Activated CD8-positive, alpha-beta memory T cell treated with anti-CD3 and anti-CD28 coated beads for 1 hour (primary cell): Measurements from ENCODE around the gene WNT6.

Source experiments
- DNase-seq, 2 donors: peaks; one replicate each; pipeline ENCODE4 v3.0.0-alpha.2; 2020; ENCODE audit warnings: low read depth in 1 of 2; ENCODE audit errors: extremely low read depth in 1 of 2

Gene WNT6

DNA sequence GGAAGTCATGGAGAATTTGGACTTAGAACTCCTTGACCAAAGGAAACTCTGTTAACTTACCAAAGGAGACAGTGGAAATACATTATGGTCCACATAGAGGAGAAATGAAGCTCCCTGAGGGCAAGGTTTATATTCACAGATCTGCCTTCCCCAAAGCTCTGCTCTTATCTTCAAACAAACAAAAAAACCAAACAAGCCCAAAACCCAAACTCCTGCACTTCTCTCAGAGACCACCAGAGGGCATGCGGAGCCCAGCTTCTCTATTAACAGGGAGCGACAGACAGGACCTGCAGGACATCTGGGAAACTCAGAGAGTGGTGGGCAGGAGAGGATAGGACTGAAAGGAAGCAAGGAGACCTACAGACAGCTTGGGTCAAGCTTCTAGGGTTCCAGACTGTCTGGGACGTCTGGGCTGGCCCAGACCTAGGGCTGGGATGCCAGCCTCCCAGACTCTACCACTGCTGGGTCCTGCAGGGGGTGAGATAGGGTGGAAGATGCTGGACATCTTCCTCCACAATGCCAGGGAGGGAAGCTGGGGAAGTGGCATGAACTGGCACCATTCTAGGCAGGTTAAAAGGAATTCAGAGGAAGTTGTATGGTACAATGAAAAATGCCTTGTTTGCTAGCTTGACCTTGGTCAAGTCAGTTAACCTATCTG, 17.1 kb downstream of the WNT6 start:
- DNase-seq, result peak; percentile 46 to 55

DNA sequence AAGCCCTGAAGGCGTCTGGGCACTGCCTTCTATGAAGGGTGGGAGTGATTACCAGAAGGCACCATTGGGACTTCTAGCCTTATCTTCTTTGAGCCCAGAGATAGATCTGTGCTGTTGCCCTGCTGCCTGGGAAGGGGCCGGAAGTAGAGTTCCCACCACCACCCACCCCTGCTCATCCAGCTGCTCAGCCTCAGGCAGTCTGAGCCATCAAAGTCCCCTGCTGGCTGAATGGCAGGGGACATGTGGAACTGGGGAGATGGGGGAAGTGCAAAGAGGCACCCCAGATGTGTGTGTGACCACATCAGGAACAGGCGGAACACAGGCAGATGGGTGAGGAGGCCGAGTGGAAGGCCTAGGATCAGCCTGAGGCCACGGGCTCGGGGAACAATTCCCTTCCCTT, 17.7 kb downstream of the WNT6 start:
- no peak for DNase-seq

DNA sequence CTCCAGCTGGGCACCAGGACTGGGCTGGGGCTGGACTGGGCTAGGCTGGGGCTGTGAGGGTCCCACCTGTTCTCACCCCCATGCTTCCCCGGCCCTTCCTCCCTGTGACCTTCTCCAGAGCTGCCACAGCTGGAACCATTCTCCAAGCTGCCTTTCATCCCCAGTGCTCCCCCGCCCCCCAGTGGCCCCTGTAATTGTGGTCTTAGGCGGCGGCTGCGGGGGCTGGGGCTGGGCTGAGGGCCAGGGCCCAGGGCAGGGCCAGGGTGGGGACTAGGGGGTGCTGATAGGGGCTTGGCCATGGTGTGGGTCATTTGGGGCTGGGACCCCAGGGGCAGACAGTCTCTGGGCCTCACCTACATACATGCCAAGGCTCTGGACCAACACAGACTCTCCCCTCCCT, 18.3 kb downstream of the WNT6 start:
- DNase-seq, result no peak

DNA sequence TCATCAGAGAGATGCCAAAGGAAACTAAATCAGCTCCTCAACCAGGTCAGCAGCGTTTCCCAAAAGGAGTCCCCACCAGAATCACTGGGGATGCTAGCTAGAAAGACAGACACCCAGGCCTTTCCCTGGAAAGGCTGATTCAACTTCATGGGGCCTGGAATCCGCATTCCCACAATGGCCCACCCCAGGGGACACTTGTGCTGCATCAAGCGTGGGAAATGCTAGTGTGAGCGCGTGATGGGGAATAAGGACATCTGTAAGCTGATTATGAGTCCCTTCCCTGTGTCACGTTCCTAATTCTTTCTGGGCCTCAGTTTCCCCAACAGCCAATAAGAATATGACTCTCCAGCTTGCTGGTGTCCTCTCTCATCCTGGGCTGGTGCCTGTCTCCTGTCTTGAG, 18.9 kb downstream of the WNT6 start:
- DNase-seq, result no peak

DNA sequence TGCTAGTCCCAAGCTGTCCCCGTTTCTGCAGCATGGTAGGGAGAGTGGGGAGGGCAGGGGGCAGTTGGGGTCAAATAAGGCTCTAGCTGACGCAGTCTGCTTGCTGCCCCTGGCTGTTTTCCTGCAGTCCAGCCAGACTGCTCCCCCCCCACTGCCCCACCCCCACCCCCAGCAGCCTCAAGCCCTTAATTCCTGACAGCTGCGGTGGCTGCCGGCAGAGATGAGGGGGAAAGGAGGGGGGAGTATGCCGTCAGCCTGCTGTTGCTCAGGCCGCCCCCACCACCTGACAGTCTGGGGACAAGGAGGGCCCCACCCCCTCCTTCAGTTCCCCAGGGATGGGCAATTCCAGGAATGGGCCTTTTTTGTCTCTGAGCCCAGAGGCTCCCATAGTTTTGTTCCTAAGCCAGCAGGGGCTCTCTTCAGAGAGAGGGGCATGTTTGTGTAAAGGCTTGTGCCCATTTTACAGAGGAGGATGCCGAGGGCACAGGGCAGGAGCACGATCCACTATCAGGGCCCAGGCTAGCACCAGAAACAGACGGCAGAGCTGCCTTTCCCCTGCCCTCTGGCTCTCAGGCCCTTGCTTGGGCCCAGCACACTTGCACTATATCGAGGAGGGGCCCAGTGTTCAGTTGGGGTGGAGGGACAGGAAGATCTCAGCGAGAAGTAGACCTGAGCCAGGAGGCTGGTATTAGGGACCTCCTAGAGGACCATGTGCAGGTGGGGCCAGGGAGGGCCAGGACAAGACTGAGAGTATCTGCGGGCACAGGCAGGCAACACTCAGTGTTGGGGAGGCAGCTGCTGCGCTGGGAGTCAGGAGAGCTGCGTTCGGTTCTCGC, 19.5 kb downstream of the WNT6 start:
- no peak for DNase-seq

DNA sequence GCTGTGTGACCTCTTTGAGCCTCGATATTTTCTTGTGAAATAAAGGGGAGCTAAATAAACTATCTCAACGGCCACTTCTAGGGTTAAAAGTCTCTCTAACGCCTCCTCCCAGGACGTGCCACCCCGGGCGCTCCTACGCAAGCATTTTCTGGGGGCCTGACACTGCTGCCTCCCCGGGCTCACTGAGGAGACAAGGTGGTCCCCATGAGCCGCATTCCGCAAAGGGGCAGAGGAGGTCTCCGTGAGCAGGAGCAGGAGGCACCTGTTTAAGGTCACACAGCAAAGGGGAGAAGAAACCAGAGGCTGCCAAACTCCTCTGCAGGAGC, 20.1 kb downstream of the WNT6 start:
- no peak for DNase-seq

DNA sequence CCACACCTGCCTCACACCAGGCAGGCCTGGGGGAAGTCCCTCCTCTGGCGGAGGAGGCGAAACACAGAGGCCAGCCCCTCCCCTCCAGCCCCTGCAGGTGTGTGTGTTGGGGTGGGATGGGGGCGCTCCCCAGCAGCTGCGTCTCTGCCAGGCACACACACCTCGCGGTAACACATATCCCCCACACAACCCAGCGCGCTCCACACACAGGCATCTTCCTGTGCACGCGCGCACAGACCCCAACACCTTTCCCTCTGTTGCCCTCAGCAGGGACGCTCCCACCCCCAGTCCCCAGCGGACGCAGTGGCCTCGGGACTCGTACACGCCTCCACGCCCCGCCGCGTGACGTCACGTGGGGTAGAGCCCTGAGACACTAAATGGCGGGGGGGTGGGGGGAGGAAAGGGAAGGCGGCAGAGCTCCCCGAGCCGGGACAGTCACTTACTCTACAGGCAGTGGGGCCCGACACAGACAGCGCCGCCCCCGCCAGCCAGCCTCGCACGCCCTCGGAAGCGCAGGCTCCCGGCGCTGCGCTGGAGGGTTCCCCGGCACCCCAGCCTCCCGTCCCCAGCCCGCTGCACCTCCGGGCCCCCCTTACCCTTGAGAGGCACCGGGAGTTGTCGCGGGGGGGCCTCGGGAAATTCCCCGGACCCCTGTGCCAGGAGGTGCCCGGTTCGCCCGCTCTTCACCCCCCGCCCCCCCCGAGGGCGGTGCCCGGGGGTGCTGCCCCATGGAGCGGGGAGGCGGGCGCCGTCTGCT, 20.7 kb downstream of the WNT6 start, which contains the start of gene WNT10A:
Gene WNT10A (plus strand): TSS at position 751 of the 757 bp plus-strand sequence. CDS start 144 bp downstream, outside the sequence.
- DNase-seq, result peak; percentile 73 to 76

DNA sequence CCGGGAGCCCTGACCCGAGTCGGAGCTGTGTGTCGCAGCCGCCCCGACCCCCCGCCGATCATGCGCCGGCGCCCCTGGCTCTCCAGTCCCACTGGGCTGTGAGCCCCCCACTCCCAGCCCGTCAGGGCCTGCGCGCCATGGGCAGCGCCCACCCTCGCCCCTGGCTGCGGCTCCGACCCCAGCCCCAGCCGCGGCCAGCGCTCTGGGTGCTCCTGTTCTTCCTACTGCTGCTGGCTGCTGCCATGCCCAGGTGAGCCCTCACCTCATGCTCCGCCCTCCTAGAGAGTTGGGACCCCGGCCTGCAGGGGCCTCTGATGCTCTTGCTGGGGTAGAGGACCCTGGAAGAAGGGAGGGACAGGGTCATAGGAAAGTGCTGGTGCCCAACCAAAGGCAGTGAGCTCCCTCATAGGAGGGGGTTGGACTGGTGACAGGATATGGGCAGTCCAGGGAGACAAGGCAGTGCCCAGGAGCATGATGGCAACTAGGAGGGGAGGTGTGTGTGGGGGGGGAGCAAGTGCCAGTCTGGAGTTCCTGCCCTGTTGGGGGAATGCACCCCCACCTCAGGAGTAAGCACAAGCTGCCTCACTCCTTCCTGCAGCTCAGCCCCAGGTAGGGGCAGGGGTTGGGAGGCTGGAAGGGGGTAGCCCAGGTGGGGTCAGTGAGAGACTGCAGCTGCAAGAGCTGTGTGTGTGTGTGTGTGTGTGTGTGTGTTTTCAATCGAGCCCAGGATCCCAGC, 21.4 kb downstream of the WNT6 start:
- no peak for DNase-seq

DNA sequence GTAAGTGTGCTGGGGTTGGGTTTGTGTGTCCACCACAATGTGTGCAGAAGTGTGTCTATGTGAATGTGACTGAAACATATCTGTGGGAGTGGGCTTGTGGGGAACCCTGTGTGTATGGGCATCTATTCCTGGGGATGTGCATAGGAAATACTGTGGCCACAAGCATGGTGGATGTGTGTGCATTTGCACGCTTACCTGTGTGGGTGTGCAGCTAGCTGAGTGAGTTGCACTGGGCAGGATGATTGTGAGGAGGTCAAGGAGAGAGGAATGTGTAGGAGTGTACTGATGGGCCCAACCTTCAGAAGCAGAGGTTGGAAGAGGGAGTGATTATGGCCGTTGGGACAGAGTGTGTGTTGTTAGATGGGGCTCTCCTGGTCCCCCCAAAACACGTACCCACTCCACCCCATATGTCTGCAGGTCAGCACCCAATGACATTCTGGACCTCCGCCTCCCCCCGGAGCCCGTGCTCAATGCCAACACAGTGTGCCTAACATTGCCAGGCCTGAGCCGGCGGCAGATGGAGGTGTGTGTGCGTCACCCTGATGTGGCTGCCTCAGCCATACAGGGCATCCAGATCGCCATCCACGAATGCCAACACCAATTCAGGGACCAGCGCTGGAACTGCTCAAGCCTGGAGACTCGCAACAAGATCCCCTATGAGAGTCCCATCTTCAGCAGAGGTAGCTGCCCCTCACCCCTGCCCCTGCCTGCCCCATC, 22.3 kb downstream of the WNT6 start:
- no peak for DNase-seq

DNA sequence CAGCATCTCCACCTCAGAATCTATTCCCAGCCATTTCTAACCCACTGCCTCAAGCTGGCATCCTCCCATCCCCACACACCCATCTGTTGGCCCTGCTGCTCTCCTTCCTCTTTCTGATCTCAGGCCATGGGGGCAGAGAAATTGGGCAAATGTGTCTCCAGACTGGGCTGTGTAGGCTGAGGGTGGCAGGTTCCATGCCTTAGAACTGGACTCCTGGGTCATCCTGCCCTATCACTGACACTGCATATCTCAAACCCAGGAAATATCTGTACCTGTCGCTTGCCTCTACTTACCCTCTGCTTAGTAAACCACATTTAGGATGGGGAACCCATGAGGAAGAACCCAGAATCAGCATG, 22.8 kb downstream of the WNT6 start:
- DNase-seq, result no peak

DNA sequence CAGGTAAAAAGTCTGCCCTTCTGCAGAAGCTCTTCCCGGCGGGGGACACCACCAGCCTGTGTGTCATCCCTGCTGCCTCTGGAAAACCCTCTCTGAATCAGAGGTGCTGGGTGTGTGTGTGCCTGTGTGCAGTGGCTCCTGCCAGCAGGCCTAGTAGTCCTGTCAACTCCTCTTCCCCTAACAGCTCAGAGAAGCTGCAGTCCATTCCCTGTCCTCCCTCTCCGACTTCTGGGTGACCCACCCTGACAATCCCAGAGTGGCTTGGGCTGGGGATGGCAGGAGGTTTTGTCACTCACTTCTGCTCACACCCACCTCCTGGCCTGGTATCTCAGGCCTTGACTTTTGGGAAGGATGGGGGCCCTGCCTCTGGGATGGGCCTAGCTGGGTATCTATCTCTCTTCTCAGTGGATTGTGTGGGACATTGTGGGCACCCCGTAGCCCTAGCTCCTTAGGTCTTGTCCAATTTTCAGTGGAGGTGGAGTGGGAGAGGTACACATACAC, 23.3 kb downstream of the WNT6 start:
- DNase-seq, result no peak

DNA sequence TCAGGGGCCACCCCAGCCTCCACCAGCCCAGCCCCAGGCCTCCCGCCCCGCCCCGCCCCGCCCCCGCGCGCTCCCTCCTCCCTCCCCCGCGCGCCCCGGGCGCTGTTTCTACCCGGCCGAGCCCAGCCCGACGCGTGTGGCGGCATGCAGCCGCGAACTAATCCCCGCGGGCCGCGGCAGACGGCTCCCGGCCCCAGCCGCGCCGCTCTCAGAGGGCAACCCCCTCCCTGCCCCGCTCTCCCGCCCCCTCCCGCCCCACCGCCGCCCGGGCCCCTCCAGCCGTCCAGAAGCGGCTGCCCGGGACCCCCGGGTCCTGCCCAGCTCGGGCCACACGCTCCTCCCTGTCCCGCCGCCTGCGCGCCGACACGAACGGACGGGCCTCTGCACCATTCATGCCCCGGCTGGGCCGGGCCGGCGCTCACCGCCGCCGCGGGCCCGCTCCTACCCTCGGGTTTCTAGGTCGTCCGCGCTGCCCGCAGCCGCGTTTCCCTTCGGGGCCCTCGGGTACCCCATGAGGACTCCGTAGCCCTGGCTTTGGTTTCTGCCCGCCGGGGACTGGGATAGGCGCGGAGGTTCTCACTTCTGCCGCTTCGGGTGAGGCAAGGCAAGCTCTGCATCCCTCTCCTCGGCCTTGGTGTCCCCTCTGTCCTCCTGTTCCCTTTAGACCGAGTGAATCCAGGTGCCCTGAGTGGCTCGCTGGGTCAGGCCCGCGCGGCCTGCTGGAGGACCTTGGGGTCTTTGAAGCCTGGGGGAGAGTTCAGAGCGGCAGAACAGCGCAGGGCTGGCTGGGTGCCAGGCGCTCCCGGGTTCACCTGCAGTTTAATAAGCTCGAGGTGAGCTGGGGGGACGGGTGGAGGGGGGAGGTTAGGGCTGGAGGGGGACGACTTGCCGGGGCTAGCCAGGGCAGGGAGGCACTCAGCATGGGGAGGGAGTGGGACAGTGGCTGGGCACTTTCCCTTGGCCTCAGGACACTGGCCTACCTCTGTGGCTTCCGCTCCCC, 24.2 kb downstream of the WNT6 start:
- DNase-seq, result no peak

DNA sequence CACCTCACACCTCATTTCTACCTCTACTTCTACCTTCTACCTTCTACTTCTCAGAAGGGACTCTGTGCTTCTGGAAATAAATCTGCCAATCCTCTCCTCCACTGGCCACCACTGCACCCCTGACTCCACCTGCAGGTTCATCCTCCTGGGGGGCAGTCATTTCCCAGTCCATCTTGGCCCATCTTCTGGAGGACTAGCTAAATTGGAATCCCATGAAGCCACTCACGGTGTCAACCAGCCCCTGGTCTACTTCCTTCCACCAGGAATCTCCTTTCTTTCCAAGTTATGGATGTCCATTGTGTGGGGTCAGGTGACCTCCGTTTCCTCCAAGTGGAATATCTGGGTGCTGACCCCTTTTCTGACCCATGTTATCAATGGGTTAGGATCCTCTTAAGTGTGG, 24.9 kb downstream of the WNT6 start:
- no peak for DNase-seq

DNA sequence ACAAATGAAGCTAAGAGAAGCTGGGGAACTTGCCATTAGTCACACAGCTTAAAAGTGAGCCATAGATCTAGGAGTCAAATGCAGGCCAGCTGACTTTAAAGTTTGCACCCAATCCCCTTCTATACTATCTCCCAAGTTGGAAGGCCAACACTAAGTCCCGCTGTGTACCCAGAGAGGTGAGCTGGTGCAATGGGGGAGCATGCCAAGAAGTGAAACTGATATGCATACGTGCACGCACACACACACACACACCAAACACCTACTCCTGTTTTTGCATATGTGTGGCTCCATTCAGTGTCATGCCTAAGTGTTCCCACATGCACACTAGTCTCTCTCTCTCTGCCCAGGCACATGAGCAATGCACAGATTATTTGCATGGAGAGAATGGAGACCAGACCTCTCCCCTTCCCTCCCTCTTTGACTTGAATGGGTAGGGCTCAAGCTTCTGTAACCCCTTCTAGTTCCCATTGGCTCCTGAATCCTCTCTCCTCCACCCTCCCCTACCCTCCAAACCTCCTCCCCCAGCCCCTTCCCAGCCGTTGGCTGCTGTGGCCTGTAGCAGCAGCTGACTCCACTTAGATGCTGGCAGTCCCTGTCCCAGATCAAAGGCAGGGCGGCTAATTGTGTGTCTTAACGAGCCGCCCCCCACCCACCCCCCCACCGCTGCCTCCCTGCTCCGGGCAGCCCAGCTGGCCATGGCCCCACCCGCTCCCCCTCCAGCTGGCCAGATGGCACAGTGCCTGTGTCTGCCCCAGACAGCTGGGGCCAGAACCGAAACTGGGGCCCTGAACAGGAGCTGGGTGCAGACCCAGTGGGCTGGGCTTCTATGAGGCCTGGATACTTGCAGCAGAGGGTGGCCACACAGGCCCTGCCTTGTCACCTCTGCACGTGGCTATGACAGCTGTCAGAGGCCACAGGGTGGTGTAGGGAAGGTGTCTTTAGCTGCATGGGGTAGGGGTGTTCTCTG, 26.7 kb downstream of the WNT6 start:
- no peak for DNase-seq

DNA sequence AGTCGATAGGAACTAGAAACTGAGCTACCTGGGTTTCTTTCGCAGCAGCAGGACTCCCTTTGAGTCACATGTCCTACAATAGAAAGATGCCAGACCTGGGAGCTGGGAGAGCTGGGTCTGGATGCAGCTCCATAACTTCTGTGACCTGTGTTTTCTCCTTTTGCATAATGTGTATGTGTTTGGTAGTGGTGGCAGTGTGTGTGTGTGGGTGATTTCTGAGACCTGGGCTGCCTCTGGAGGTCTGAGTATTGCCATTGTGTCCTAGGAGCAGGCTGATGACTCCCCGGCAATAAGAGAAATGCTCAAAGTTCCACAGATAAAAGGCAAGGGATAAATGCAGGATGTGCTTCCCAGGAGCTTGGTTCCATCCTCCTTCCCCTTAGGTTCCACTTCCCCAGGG, 27.5 kb downstream of the WNT6 start:
- DNase-seq, result no peak

DNA sequence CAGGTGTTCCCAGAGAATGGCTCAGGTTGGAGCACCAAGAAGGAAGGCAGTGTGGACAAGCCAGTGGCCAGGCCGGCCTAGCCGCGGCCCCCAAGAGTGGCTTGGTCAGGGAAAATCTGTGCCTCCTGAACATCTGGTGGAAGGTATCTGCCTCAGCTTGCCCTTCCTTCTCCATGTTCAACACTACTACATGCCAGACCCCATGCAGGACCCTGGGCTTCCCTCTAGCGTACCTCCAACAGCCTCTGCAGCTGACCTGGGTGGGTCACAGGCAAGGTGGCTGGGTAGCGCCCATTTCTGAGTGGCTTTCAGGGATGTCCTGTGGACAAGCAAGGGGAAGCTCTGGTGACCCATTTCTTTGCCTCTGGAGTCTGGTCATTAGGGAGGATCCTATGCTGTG, 28.7 kb downstream of the WNT6 start:
- DNase-seq, result no peak

DNA sequence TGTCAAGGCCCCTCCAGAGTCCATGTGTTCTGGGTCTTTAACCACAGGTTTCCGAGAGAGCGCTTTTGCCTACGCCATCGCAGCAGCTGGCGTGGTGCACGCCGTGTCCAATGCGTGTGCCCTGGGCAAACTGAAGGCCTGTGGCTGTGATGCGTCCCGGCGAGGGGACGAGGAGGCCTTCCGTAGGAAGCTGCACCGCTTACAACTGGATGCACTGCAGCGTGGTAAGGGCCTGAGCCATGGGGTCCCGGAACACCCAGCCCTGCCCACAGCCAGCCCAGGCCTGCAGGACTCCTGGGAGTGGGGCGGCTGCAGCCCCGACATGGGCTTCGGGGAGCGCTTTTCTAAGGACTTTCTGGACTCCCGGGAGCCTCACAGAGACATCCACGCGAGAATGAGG, 30.3 kb downstream of the WNT6 start:
- DNase-seq, result no peak

DNA sequence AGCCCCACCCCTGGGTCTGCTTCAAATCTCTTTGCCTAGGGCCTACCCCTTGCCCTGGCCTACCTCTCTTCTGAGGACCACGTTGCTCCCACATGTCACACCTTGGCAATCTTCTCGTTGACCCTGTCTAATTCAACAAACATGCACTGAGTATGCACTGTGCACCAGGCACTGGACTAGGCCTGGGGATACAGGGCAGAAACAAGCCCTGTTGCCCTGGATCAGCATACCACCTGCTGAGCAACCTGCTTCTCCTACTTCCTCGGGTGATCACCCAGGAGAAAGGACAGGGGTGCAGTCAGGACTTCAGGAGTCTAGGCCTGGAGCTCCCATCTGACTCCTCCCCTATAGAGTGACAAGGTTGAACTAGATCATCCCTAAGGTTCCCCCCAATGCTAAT, 30.8 kb downstream of the WNT6 start:
- no peak for DNase-seq
